Right lobe of liver (tissue), 4 donors: ENCODE data around the gene DGKA.

Source experiments
- POLR2A ChIP-seq: fragments of 450-650 bp; IDR thresholded peaks from one replicate; pipeline ENCODE4 v1.6.1; 2017; ENCODE audit warnings: antibody characterized with exemption, mild to moderate bottlenecking
- TF ChIP-seq, protein P1 (sequence below), 4 donors: fragments of 200-600 bp in 3 of 4; fragments of 450-650 bp in 1 of 4; IDR thresholded peaks; one replicate each; pipeline versions ENCODE4 v1.5.1 to v1.8.0; 2016 to 2022; ENCODE audit warnings: antibody characterized with exemption in 4 of 4, mild to moderate bottlenecking in 2 of 4
- donor health status: DM: no; HTN: no; CAD: no.
- donor health status: DM: no; HTN: no; CAD: no.
- donor health status: DM: no; HTN: yes; CAD: no.

DNA sequence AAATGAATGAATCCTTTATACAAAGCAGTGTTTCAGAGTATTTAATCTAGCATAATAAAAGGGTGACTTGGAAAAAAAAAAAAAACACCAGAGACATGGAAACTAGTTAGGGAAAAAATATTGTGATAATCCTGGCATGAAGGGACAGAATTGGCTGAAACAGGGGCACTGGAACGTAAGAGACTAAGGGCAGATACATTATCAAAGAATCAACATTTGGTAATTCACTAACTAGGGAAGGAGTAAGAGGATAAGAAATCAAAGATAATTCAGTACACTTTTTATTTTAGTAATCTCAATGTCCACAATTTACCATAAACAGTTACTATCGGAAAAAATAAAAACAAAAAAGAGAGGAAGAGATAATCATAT is 21.5 kb upstream of the DGKA start:
- TF ChIP-seq, protein P1, sequence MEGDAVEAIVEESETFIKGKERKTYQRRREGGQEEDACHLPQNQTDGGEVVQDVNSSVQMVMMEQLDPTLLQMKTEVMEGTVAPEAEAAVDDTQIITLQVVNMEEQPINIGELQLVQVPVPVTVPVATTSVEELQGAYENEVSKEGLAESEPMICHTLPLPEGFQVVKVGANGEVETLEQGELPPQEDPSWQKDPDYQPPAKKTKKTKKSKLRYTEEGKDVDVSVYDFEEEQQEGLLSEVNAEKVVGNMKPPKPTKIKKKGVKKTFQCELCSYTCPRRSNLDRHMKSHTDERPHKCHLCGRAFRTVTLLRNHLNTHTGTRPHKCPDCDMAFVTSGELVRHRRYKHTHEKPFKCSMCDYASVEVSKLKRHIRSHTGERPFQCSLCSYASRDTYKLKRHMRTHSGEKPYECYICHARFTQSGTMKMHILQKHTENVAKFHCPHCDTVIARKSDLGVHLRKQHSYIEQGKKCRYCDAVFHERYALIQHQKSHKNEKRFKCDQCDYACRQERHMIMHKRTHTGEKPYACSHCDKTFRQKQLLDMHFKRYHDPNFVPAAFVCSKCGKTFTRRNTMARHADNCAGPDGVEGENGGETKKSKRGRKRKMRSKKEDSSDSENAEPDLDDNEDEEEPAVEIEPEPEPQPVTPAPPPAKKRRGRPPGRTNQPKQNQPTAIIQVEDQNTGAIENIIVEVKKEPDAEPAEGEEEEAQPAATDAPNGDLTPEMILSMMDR (IDR thresholded peaks at IDR 0.05) = no peak
- no peak for TF ChIP-seq POLR2A
